DMS114 treated with DMSO at 0.1 percent for 48 hours (cell line): ENCODE data around the gene ASPG.

Experiments used
- DNase-seq: peaks from one replicate; lab custom pipeline; 2025; ENCODE audit not compliant: unreplicated experiment; lab: John Stamatoyannopoulos, UW

Gene ASPG

DNA sequence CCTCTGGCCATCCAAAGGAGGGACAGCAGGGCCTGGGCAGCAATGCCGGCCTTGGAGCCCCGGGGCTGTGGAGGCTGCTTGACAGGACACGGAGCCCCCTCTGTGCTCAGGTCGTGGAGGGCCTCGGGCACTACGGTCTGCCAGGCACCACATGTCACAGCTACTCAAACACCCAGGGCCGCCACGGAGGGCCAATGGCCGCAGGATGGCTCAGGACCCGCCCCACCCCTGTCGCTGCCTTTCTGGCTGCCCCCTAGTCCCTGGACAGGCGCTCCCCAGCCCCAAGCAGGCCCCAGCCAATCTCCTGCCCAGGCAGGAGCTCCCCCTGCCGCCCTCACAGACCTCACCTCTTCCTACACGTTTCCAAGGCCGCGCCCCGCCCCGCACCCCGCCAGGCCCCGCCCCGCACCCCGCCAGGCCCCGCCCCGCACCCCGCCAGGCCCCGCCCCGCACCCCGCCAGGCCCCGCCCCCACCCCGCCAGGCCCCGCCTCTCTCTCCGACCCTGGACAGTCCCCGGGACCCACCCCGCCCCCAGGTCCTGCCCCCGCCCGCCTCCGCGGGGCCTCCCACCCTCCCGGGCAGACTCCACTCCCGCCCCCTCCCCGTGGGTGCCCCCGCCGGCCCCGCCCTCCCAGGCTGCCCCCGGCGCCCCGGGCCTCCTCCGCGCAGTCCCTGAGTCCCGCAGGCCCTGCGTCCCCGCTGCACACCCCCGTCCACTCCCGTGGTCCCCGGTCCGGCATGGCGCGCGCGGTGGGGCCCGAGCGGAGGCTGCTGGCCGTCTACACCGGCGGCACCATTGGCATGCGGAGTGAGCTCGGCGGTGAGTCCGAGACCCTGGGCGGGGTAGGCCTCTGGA, at the start of gene ASPG:
TSS of gene ASPG (plus strand) at position 669 of the 857 bp plus-strand sequence. CDS start at position 740, 71 bp downstream.
- no peak for DNase-seq

DNA sequence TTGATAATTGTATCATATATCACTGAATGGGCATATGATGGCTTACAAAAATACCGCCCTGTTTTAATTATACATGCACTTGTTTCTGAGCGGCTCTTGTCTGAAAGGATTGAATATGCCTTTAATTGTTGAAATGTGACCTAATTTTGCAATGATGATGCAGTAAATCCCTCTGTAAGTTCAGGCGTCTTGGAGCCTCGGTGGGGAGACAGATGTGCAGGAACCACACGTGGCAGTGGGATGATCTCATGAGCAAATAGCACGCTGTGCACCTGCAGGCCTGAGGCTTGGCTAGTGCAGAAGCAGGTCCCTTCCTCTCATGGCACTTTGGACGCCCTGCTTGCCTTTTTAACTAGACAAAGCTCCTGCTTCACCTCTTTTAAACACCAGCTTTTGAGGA, 49.3 kb upstream of the ASPG start:
- DNase-seq, result no peak

DNA sequence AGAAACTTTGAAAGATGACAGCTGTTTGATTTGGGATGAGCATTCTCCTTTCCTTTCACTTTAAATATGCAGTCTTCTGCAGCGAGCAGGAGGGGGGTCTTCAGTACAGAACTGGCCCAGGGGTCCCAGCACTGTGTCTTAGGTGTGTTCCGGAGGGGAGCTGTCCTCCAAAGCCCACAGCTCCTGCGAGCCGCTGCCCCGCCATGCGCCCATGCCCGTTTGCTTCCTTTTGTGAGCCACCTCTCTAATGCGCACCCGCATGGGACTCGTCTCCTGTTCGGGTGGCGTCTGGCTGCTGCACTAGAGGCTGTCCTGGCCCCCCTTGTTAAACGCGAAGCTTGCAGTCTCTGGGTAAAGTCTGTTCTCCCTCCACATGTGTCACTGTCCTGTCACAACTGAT, 48.4 kb upstream of the ASPG start:
- no peak for DNase-seq

DNA sequence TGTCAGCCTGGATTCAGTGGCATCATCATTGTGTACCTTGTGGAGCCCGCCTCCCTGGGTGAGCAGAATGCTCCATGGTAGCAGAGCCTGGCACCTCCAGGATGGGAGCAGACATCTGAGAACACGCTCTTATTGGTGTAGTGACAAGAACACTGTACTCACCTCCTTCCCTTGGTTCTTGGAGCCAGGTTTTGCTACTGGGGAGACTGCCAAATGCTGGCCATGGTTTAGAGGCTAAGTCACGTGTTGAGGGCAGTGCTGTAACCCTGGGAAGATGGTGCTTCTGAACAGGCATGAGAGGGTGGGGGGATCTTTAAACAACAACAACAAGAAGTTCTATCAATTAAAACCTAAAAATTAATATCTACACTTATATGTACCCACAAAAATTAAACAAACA, 47.6 kb upstream of the ASPG start:
- no peak for DNase-seq

DNA sequence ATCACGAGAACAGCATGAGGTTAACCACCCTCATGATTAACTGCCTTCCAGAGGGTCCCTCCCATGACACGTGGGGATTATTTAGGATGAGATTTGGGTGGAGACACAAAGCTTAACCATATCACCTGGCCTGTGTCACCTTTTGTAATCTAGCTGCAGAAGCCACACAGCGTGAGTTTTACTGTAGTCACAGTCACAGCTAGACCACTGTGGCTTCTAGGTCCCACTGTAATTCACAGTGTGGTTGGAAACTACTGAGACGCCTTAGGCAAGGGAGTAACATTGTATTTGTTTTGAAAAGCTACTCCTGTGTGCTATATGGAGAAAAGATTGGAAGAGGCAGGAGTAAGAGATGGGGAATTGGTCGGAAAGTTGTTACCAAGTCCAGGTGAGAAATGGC, 46.3 kb upstream of the ASPG start:
- DNase-seq, result no peak

DNA sequence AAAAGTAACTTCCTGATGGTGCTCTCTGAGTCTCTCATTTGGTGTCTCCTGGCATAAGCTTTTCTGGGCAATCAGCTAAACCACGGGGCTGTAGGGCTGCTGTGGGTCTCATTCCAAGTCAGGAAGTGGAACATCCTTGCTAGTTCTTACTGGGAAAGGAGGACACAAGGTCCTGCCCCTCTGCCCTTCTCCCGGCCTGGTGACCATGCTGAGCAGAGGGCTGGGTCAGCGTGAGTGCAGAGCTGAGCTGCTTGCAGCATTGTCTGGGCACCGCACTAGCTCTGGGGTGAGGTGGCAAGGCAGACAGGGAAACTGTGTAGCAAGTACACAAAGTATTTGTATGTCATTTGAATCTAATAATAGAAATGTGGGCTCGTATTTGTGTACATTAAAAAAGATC, 45.0 kb upstream of the ASPG start:
- no peak for DNase-seq

DNA sequence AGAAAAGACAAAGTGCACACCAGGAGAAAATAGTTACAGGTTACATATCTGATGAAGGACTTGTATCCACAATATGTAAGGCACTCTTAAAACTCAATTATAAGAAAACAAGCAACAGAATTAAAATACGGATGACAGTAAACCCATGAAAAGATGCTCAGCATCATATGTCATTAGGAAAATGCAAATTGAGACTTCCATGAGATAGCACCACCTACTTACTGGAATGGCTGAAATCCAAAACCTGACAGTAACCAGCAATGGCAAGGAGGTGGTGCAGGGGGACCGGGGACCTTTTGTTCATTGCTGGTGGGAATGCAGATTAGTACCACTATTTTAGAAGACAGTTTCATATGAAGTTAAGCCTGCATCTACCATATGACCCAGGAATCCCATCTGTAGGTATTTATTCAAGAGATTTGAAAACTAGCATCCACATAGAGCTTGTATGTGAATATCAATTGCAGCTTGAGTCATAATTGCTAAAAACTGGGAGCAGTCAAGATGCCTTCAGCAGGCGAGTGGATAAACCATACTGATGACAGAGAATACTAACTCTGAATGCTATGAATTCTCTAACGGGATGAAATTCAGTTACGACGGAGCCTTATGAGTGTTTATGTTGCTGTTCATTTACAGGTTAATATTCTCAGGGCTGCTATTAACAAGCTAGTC, 43.9 kb upstream of the ASPG start:
- DNase-seq, result no peak

DNA sequence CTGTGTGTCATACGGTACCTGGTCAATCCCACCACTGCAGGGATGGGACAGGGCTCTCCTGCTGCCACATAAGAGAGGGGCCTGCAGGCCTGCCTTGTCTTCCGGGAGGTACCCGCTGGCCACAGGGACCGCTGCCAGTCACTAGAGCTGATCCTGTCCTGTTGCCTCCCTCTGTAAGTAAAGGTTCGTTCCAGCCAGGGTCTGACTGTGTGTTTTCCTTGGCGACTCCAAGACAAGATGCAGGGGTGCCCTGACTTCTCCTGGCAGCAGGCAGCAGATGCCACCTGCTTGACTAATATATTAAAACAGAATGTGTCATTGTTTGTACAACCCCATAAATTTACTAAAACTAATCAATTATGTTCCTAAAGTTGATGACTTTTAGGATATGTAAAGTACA, 41.5 kb upstream of the ASPG start:
- DNase-seq, result no peak

DNA sequence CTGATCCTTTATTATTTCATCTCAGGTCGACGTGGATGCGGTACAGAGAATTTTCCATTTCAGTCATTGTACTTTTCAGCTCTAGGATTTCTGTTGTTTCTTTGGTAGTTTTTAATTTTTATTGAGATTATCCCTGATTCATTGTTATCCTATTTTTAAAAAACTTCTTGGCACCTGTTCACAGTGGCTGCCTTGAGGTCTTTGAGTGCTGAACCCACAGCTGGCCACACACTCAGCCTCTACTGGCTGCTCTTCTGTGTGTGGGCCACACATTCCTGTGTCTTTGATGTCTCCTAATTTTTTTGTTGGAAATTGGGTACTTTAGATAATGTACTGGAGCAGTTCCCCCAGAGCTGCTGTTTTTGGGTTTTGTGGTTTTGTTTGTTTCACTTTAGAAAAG, 37.7 kb upstream of the ASPG start:
- DNase-seq, result no peak

DNA sequence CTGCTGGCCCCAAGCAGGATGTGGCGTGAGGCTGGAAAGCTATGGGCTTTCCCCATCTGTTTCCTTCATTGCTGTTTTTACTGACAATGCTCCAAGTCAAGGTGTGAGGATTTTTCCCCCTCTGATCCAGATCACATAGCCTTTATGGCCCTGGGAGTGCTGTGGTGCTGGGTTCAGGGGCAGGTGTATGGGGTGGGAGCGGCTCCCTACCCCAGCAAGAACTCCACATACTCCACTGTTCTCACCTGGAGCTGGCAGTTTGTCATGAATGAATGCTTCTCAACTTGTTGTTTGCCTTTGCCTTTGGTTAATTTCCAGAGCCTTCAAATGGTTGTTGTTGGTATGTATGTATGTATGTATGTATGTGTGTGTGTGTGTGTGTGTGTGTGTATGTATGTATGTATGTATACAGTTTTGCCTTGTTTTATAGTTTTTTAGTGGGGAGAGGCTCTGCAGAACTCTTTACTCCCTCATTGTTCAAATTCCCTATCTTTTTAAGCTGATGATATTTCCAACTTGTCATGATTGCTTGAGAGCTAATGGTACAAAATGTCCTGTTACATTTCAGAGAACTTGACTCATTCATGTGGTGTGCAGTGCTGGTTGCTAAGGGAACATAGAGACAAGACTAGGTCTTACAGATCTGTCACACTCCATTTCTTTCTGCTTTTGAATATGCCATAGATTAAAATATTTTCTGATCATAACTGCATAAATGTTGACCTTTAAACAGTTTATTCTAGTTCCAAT, 36.6 kb upstream of the ASPG start:
- DNase-seq, result no peak

DNA sequence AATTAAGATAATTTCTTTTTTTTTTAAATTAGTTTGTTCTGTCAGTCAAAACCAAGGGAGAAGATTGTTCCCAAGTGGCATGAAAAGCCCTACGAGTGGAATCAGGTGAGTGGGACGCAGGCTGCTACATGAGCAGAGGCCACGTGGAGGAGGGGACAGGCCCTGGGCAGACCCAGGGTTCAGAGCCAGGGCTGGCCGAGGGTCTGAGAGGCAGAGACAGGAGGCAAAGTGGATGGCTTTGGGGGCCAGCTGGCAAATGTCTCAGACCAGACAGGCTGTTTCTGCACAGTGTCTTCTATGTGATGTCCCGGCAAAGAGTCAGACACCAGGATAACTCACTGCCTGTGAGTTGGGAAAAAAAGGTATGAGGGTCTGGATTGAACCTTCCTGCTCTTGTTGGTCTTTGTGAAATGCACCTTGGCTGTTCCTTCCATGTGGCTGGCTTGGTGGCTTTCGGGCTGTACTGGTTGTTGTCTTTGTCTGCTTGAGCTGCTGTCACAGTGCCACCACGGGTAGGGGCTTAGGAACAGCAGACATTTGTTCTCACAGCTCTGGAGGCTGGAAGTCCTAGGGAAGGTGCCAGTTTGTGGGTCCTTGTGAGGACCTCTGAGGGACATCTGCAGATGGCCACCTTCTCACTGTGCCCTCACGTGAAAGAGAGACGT, 35.8 kb upstream of the ASPG start:
- no peak for DNase-seq

DNA sequence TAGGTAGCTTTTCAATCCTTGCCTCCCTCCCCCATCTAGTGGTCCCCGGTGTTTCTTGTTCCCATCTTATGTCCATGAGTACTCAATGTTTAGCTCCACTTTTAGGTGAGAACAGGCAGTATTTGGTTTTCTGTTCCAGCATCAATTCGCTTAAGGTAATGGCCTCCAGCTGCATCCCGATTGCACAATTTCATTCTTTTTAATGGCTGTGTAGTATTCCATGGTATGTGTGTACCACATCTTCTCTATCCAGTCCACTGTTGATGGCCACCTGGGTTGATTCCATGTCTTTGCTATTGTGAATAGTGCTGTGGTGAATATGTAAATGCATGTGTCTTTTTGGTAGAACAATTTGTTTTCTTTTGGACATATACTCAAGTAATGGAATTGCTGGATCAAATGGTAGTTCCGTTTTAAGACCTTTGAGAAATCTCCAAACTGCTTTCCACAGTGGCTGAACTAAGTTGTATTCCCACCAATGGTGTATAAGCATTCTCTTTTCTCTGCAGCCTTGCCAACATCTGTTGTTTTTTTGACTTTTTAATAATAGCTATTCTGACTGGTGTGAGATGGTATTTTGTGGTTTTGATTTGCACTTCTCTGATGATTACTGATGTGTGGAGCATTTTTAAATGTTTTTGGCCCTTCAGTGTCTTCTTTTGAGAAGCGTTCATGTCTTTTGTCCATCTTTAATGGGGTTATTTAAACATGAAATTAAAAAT, 34.2 kb upstream of the ASPG start:
- DNase-seq, result no peak

DNA sequence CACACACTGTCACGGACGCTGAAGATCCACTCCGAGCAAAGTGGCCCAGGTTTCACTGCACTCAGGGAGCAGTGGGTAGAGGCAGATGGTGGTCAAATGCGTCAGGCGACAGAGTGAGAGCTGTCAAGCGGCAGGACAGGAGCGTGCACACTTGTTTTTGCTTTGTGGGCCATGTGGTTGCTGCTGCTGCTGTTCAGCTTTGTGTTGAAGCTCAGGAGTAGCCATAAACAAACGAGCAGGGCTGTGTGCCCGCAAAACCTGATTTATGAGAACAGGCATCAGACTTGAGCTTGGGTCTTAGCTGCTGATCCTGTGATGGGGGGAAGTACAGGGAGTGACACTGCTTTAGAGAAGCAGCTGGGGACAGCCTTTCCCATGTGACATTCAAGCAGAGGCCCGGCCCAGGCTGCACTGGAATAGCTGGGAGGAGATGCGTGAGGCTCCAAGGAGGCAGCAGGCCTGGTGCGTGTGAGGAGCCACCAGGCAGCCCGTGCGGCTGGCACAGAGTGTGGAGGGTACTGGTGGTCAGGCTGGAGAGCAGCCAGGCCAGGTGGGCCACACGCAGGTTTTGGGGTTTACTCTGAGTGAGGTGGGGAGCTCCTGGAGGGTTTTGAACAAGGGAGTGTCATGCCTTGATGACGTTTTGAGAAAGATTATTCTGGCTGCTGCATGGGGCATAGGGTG, 31.1 kb upstream of the ASPG start:
- DNase-seq, result no peak

DNA sequence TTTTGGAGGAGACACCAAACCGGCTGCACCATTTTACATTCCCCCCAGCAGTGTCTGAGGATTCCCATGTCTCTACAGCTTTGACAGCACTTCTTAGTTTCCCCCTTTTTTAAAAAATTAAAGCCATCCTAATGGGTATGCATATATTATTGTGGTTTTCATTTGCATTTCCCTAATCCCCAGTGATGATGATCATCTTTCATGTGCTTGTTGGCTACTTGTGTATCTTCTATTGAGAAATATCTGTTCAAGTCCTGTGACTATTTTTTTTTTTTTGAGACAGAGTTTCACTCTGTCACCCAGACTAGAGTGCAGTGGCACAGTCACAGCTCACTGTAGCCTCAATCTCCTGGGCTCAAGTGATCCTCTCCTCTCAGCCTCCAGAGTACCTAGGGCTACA, 23.2 kb upstream of the ASPG start:
- DNase-seq, result no peak

DNA sequence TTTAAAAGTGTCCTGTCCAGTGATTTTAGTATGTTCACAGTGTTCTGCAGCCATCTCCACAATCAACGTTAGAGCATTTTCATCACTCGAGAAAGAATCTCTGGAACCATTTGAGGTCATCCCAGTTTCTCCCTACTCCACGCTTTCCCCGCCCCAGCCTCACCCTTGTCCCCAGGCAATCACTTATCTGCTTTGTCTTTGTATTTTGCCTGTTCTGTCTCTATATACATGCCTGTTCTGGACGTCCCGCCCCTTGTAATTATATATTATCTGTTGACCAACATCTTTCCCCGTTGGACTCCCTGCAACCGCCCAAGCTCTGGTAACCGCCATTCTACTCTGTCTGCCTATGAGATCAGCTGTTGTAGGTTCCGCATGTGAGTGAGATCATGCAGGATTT, 21.5 kb upstream of the ASPG start:
- no peak for DNase-seq

DNA sequence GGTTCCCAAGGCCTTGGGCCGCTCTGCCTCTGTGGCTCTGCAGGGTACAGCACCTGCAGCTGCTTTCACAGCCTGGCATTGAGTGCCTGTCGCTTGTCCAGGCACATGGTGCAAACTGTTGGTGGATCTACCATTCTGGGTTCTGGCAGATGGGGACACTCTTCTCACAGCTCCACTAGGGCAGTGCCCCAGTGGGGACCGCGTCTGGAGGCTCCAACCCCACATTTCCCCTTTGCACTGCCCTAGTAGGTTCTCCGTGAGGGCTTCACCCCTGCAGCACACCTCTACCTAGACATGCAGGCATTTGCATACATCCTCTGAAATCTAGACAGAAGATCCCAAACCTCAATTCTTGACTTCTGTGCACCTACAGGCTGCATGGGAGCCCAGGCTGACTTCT, 19.2 kb upstream of the ASPG start:
- no peak for DNase-seq

DNA sequence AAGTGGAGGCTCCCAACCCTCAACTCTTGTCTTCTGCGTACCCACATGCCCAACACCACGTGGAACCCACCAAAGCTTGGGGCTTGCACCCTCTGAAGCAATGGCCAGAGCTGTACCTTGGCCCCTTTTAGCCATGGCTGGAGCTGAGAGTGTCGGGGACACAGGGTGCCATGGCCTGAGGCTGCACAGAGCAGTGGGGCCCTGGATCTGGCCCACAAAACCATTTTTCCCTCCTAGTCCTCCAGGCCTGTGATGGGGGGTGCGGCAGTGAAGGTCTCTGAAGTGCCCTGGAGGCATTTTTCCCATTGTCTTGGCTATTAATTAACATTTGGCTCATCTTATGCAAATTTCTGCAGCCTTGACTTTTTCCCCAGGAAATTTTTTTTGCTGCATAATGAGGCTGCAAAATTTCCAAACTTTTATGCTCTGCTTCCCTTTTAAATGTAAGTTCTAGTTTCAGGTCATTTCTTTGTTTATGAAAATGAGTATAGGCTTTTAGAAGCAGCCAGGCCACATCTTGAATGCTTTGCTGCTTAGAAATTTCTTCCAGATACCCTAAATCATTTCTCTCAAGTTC, 18.7 kb upstream of the ASPG start:
- DNase-seq, result no peak

DNA sequence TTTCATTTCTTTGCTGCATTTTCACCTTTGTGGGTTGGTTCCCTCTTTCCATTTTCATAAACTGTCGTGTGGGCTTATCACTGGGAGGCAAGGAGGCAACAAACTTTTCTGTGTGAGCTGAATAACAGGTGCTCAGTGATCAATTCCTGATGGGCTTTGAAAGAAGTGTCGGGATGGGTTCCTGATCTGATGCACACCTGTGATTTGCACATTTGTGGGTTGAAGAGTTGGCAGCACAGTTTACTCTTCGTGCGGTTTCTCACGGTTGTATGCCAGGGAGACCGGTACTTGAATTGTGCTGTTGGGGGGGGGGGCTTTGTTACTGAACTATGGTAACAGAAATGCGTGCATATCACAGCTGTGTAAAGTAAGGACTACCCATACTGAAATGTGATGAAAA, 16.0 kb upstream of the ASPG start:
- DNase-seq, result no peak

DNA sequence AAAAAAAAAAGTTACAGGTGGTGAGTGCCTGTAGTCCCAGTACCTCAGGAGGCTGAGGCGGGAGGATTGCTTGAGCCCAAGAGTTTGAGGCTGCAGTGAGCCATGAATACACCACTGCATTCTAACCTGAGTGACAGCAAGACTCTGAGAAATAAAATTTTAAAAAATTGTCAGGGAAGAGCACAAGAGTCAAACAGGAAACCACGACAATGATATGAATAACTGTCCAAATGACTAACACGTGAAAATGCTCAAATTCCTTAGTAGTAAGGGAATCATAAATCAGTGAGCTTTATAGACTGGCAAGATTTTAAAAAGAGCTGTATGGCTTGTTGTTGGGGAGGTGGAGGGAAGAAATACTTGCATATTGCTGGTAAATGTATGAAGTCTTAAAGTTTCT, 12.9 kb upstream of the ASPG start:
- no peak for DNase-seq

DNA sequence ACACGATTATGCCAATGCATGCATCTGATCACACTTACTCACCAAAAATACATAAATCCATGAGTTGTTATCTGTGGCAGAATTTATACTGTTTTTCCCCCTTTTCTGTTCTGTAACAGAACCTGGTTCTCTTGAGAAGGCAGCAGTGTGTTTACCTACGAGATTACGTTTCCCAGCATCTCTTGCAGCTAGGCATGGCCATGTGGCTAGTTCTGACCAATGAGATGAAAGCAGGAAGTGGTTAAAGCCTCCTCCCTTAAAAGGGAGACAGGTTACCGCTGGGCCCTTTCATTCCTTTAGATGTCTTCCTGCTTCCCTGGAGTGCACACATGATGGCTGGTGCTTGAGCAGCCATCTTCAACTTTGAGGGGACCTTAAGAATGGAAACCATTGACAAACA, 11.7 kb upstream of the ASPG start:
- no peak for DNase-seq
